H54 (cell line): ENCODE measurements around the gene CHP1.

ENCODE experiments used
- DNase-seq: peaks from one replicate; pipeline ENCODE4 v3.0.0; 2011; ENCODE audit warnings: low spot score, mixed read lengths; ENCODE audit not compliant: insufficient read length
- FAIRE-seq: peaks from 3 replicates; lab custom pipeline; 2011; peaks lifted over from hg19 to GRCh38; lab: Jason Lieb, UNC
- POLR2A ChIP-seq: IDR thresholded peaks from 2 replicates; pipeline ENCODE4 v1.6.1; 2011; ENCODE audit warnings: low read depth, mild to moderate bottlenecking, low read length

Gene CHP1

GRCh38 chr15:41230650-41231421 lies at the start of gene CHP1, which contains the start of gene EXD1:
Gene CHP1 (plus strand): TSS chr15:41231268. CDS start chr15:41231383, 115 bp downstream.
Gene EXD1 (minus strand): TSS chr15:41230757. CDS start chr15:41226575, 4,182 bp downstream.
- FAIRE-seq (peak; percentile 87), DNase-seq (peak; percentile 96)

GRCh38 chr15:41182266-41182665 lies 48.8 kb upstream of the CHP1 start:
- FAIRE-seq = no peak
- no peak for TF ChIP-seq POLR2A
- DNase-seq = no peak

More at GRCh38 chr15:41230650-41231421, at the start of gene CHP1, which contains the start of gene EXD1:
- TF ChIP-seq POLR2A = peak; percentile 70

- TF ChIP-seq POLR2A = no peak
- DNase-seq = no peak
Measured at GRCh38 chr15:41183581-41183980, 47.5 kb upstream of the CHP1 start.

GRCh38 chr15:41194444-41194843 lies 36.6 kb upstream of the CHP1 start:
- DNase-seq (no peak), FAIRE-seq (no peak)
- no peak for TF ChIP-seq POLR2A

More at GRCh38 chr15:41183581-41183980, 47.5 kb upstream of the CHP1 start:
- FAIRE-seq = peak; percentile 76

GRCh38 chr15:41199470-41199869 lies 31.6 kb upstream of the CHP1 start:
- FAIRE-seq = no peak
- DNase-seq = no peak
- no peak for TF ChIP-seq POLR2A

GRCh38 chr15:41203395-41203794 lies 27.7 kb upstream of the CHP1 start:
- TF ChIP-seq POLR2A = no peak
- FAIRE-seq (no peak), DNase-seq (no peak)

- FAIRE-seq (peak; percentile 53), DNase-seq (peak; percentile 39)
- TF ChIP-seq POLR2A = no peak
Measured at GRCh38 chr15:41205315-41205714, 25.8 kb upstream of the CHP1 start.

- FAIRE-seq = peak; percentile 62
- DNase-seq = peak; percentile 24
- no peak for TF ChIP-seq POLR2A
Measured at GRCh38 chr15:41207687-41208448, 23.2 kb upstream of the CHP1 start.

- DNase-seq (no peak), FAIRE-seq (no peak)
- no peak for TF ChIP-seq POLR2A
Measured at GRCh38 chr15:41215708-41216107, 15.4 kb upstream of the CHP1 start.

- TF ChIP-seq POLR2A = no peak
- DNase-seq (no peak), FAIRE-seq (peak; percentile 6)
Measured at GRCh38 chr15:41218851-41219250, 12.2 kb upstream of the CHP1 start.

- no peak for FAIRE-seq
- no peak for TF ChIP-seq POLR2A
- no peak for DNase-seq
Measured at GRCh38 chr15:41219381-41219780, 11.7 kb upstream of the CHP1 start.

GRCh38 chr15:41230345-41230649 lies 771 bp upstream of the CHP1 start:
- TF ChIP-seq POLR2A = no peak
- FAIRE-seq (no peak), DNase-seq (no peak)

GRCh38 chr15:41231422-41232226 lies 556 bp downstream of the CHP1 start:
- FAIRE-seq = no peak
- DNase-seq = no peak

More at GRCh38 chr15:41231422-41232226, 556 bp downstream of the CHP1 start:
- no peak for TF ChIP-seq POLR2A
